ENCODE results near the gene IGF2BP2.

IGF2BP2 gene

GRCh38 chr3:185764163-185764979 lies 60.5 kb downstream of the IGF2BP2 start:
- no peak for DNase-seq

- no peak for DNase-seq
These were observed 61.4 kb downstream of the IGF2BP2 start for GRCh38 chr3:185763347-185764005.

GRCh38 chr3:185760550-185760949 lies 64.3 kb downstream of the IGF2BP2 start:
- DNase-seq: no peak

- DNase-seq: no peak
These were observed 64.8 kb downstream of the IGF2BP2 start for GRCh38 chr3:185760088-185760487.

- no peak for DNase-seq
These were observed 65.3 kb downstream of the IGF2BP2 start for GRCh38 chr3:185759512-185759911.

- no peak for DNase-seq
These were observed 65.9 kb downstream of the IGF2BP2 start for GRCh38 chr3:185758912-185759311.

GRCh38 chr3:185757176-185757575 lies 67.7 kb downstream of the IGF2BP2 start:
- no peak for DNase-seq

- DNase-seq: no peak
These were observed 68.4 kb downstream of the IGF2BP2 start for GRCh38 chr3:185756477-185756876.

GRCh38 chr3:185754920-185755319 lies 69.9 kb downstream of the IGF2BP2 start:
- no peak for DNase-seq

GRCh38 chr3:185753354-185753753 lies 71.5 kb downstream of the IGF2BP2 start:
- DNase-seq: no peak

- DNase-seq: no peak
These were observed 74.1 kb downstream of the IGF2BP2 start for GRCh38 chr3:185750702-185751101.

- DNase-seq: no peak
These were observed 74.8 kb downstream of the IGF2BP2 start for GRCh38 chr3:185750015-185750414.

- DNase-seq: no peak
These were observed 78.4 kb downstream of the IGF2BP2 start for GRCh38 chr3:185746470-185746869.

- no peak for DNase-seq
These were observed 79.6 kb downstream of the IGF2BP2 start for GRCh38 chr3:185744997-185745843.

GRCh38 chr3:185741586-185741985 lies 83.3 kb downstream of the IGF2BP2 start:
- no peak for DNase-seq

- no peak for DNase-seq
These were observed 84.7 kb downstream of the IGF2BP2 start for GRCh38 chr3:185740133-185740532.

- DNase-seq: no peak
These were observed 85.6 kb downstream of the IGF2BP2 start for GRCh38 chr3:185739264-185739701.

- no peak for DNase-seq
These were observed 86.8 kb downstream of the IGF2BP2 start for GRCh38 chr3:185737740-185738680.

- DNase-seq: peak; percentile 55
These were observed 87.8 kb downstream of the IGF2BP2 start for GRCh38 chr3:185737020-185737419.

- DNase-seq: no peak
These were observed 90.1 kb downstream of the IGF2BP2 start for GRCh38 chr3:185734725-185735096.

- DNase-seq: peak; percentile 58
These were observed 90.7 kb downstream of the IGF2BP2 start for GRCh38 chr3:185733980-185734724.

- peak; percentile 67 for DNase-seq
These were observed 92.1 kb downstream of the IGF2BP2 start for GRCh38 chr3:185732782-185733181.
